ENCODE measurements around the gene FCHSD1.

The FCHSD1 gene

DNA sequence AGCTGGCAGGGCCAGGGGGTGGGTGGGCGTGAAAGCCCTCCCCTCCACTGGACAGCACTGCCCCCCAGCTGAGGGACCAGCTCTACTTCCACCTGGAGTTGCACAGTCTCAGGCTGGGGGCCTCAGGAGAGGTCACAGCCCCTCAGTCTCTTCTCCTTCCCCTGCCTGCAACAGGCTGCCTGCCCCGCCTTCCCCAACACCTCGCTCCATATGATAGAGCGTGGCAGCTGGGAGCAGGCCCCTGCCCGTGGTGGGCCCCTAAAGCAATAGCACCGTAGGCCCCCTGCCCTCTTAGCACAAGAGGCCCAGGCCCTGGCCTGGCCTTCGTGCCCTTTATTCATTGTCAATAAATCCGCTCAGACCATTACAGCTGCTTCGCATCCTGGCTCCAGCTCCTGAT, 10.5 kb downstream of the FCHSD1 start:
- Histone ChIP-seq H3K27ac (no peak overlapping the region), H3K27me3 (no peaks in the 10 kb centered on the region), H3K4me1 (peaks cover 24 to 79% (median 57%) of the 10 kb centered on the region in 10 experiments), H4K20me1 (peaks cover 3 to 67% (median 6%) of the 10 kb centered on the region in 11 experiments; a peak in 15 of 22 replicates), H3K9ac (no peak overlapping the region), H3K4me2 (peak overlapping the region in 2 of 11 experiments; percentile 8 to 22; a peak in 1 of 22 replicates), H3K4me3 (no peak overlapping the region), H3K9me3 (replicated peaks in 1 of 11) (no peaks in the 10 kb centered on the region), H3K36me3 (peaks cover 34 to 70% (median 54%) of the 10 kb centered on the region in 11 experiments)
- TF ChIP-seq Cebpa-rat (IDR thresholded peaks at IDR 0.05), result no peak

GRCh38 chr5:141640051-141640415, 11.2 kb downstream of the FCHSD1 start:
- H3K4me2 ChIP-seq, result peak overlapping the region in 4 of 11 experiments; percentile 8 to 96 (median 21); a peak in 4 of 22 replicates
- no peaks in the 10 kb centered on the region for H3K27me3 ChIP-seq
- no peaks in the 10 kb centered on the region for H3K9me3 ChIP-seq (replicated peaks in 1 of 11)
- no peak overlapping the region for H3K9ac ChIP-seq
- TF ChIP-seq Cebpa-rat (IDR thresholded peaks at IDR 0.05), result no peak
- peaks cover 8 to 65% (median 13%) of the 10 kb centered on the region in 11 experiments; a peak in 18 of 22 replicates for H4K20me1 ChIP-seq
- H3K36me3 ChIP-seq, result peaks cover 27 to 66% (median 48%) of the 10 kb centered on the region in 11 experiments
- no peak overlapping the region for H3K27ac ChIP-seq
- peaks cover 27 to 83% (median 62%) of the 10 kb centered on the region in 10 experiments for H3K4me1 ChIP-seq
- H3K4me3 ChIP-seq, result no peak overlapping the region

- TF ChIP-seq Cebpa-rat (IDR thresholded peaks at IDR 0.05), result no peak
- no peak overlapping the region for H3K27ac ChIP-seq
- H3K36me3 ChIP-seq, result peaks cover 22 to 66% (median 48%) of the 10 kb centered on the region in 11 experiments; a peak in 21 of 22 replicates
Observed at GRCh38 chr5:141639357-141640050, 11.7 kb downstream of the FCHSD1 start.

DNA sequence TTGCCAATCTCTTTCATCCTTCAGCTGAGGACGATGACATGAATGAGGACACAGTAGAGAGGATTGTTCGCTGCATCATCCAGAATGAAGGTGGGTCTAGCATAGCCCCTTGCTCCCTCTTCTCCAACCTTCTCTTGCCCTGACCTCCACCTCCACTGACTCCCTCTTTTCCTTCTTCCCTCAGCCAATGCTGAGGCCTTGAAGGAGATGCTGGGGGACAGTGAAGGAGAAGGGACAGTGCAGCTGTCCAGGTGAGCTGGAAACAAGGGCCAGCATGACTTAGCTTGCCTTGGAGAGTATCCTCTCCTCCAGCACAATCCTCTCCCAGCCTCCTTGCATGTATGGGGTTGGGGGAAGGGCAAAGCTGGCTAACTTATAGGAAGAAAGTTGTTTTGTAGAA, 12.4 kb downstream of the FCHSD1 start:
- peaks cover 15 to 68% (median 22%) of the 10 kb centered on the region in 11 experiments; a peak in 18 of 22 replicates for H4K20me1 ChIP-seq
- peak overlapping the region in 5 of 10 experiments; percentile 80 to 95 (median 88); a peak in 8 of 20 replicates for H3K4me3 ChIP-seq
- peak overlapping the region; percentile 90 to 99 (median 96) for H3K4me2 ChIP-seq

More at GRCh38 chr5:141639357-141640050, 11.7 kb downstream of the FCHSD1 start:
- Histone ChIP-seq H3K4me2 (peak overlapping the region in 5 of 11 experiments; percentile 30 to 98 (median 95); a peak in 5 of 22 replicates), H3K9ac (no peak overlapping the region), H3K27me3 (no peaks in the 10 kb centered on the region), H3K9me3 (replicated peaks in 1 of 11) (no peaks in the 10 kb centered on the region), H4K20me1 (peaks cover 13 to 66% (median 18%) of the 10 kb centered on the region in 11 experiments; a peak in 18 of 22 replicates), H3K4me1 (peaks cover 32 to 86% (median 67%) of the 10 kb centered on the region in 10 experiments), H3K4me3 (no peak overlapping the region)

DNA sequence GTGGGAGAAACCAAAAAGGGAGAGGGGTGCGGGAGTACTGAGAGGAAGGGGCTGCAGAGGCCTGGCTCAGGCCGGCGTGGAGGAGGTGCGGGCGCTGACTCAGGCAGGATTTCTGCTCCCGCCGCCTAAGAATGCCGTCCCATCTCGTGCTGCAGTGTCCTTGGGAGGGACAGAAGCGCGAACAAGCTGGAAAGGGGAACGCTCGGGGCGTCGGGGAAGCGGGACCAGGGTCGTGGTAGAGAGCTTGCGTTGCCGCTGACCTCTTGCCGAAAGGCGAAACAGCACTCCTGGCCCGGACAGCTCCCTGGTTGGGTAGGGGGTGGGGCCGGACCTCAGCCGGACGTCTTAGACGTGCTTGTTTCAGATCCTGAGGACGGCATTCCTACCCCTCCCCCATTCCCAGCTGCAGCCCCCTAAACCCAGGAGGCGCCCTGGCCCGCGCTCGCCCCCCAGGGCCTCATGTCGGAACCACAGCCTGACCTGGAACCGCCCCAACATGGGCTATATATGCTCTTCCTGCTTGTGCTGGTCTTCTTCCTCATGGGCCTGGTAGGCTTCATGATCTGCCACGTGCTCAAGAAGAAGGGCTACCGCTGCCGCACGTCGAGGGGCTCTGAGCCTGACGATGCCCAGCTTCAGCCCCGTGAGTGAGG, 13.3 kb downstream of the FCHSD1 start:
- no peak for TF ChIP-seq Cebpa-rat (IDR thresholded peaks at IDR 0.05)
- H3K9me3 ChIP-seq (replicated peaks in 1 of 11), result no peaks in the 10 kb centered on the region
- H3K4me2 ChIP-seq, result peak overlapping the region; percentile 90 to 99 (median 96)
- H3K36me3 ChIP-seq, result peaks cover 17 to 69% (median 41%) of the 10 kb centered on the region in 11 experiments
- peak overlapping the region; percentile 78 to 90 (median 85) for H3K9ac ChIP-seq
- peak overlapping the region in 10 of 11 experiments; percentile 73 to 83 (median 76); a peak in 20 of 22 replicates for H3K27ac ChIP-seq
- no peaks in the 10 kb centered on the region for H3K27me3 ChIP-seq
- H3K4me1 ChIP-seq, result peaks cover 38 to 85% (median 69%) of the 10 kb centered on the region in 10 experiments
- peak overlapping the region; percentile 74 to 95 (median 81) for H3K4me3 ChIP-seq
- H4K20me1 ChIP-seq, result peaks cover 15 to 70% (median 23%) of the 10 kb centered on the region in 11 experiments; a peak in 18 of 22 replicates

More for the DNA sequence above, 12.4 kb downstream of the FCHSD1 start:
- H3K4me1 ChIP-seq, result peaks cover 38 to 87% (median 73%) of the 10 kb centered on the region in 10 experiments
- no peaks in the 10 kb centered on the region for H3K27me3 ChIP-seq
- no peaks in the 10 kb centered on the region for H3K9me3 ChIP-seq (replicated peaks in 1 of 11)
- peak overlapping the region in 1 of 11 experiments; percentile 87; a peak in 1 of 22 replicates for H3K9ac ChIP-seq
- TF ChIP-seq Cebpa-rat (IDR thresholded peaks at IDR 0.05), result no peak
- H3K27ac ChIP-seq, result peak overlapping the region in 8 of 11 experiments; percentile 73 to 83 (median 77); a peak in 9 of 22 replicates
- peaks cover 15 to 66% (median 44%) of the 10 kb centered on the region in 11 experiments; a peak in 21 of 22 replicates for H3K36me3 ChIP-seq

DNA sequence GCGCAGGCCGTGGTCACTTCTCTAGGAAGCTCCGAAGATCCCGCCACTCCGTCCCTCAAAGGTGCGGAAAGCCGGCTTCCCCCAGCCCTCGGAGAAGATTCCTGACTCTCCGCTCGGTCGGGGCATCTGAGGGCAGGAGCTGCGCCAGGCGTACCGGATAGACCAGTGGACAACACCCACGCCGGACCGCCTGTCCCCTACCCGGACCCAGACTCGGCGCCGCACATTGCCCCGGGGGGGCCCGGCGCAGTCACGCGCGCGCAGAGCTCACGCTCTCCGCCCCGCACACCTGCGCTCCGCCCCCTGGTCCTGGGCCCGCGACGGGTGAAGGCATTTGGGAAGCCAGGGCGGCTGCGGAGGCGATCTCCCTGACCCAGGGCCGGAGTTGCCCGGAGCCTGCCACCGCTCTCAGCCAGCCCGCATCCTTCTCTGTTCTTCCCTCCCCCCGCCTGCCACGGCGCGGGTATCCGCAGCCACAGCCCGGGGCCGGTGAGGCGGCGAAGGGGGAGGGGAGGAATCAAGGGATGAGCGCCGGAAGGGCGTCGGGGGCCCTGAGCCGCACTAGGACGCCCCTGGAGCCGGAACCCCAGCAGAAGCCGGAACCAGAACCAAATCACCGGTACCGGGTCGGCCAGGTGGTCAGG, 14.0 kb downstream of the FCHSD1 start:
- no peak for TF ChIP-seq Cebpa-rat (IDR thresholded peaks at IDR 0.05)
- Histone ChIP-seq H3K9me3 (replicated peaks in 1 of 11) (no peaks in the 10 kb centered on the region), H3K4me1 (peaks cover 43 to 85% (median 67%) of the 10 kb centered on the region in 10 experiments), H3K4me3 (peak overlapping the region; percentile 74 to 95 (median 81)), H3K36me3 (peaks cover 24 to 69% (median 44%) of the 10 kb centered on the region in 11 experiments), H3K4me2 (peak overlapping the region; percentile 90 to 99 (median 96)), H4K20me1 (peaks cover 21 to 72% (median 29%) of the 10 kb centered on the region in 11 experiments; a peak in 19 of 22 replicates), H3K27me3 (no peaks in the 10 kb centered on the region), H3K9ac (peak overlapping the region; percentile 78 to 90 (median 85)), H3K27ac (peak overlapping the region in 10 of 11 experiments; percentile 73 to 83 (median 76); a peak in 20 of 22 replicates)

GRCh38 chr5:141636413-141637122, 14.7 kb downstream of the FCHSD1 start, which contains the start of the genes HDAC3 and RELL2:
HDAC3 (minus strand) TSS chr5:141636849; CDS start chr5:141636790, 59 bp downstream.
RELL2 (plus strand) TSS chr5:141636997; CDS start chr5:141638226, 1,229 bp downstream.
- Histone ChIP-seq H3K27me3 (no peaks in the 10 kb centered on the region), H3K36me3 (peaks cover 29 to 69% (median 48%) of the 10 kb centered on the region in 11 experiments), H3K9ac (peak within 1 kb of the TSS; percentile 78 to 90 (median 85)), H3K27ac (peak within 1 kb of the TSS; percentile 57 to 83 (median 76); a peak in 21 of 22 replicates), H3K9me3 (replicated peaks in 1 of 11) (no peaks in the 10 kb centered on the region), H3K4me3 (peak within 1 kb of the TSS; percentile 74 to 95 (median 81)), H3K4me2 (peak within 1 kb of the TSS; percentile 92 to 99 (median 98)), H4K20me1 (peaks cover 22 to 77% (median 35%) of the 10 kb centered on the region in 11 experiments; a peak in 19 of 22 replicates), H3K4me1 (peaks cover 47 to 83% (median 62%) of the 10 kb centered on the region in 10 experiments)
- TF ChIP-seq Cebpa-rat (IDR thresholded peaks at IDR 0.05), result no peak

DNA sequence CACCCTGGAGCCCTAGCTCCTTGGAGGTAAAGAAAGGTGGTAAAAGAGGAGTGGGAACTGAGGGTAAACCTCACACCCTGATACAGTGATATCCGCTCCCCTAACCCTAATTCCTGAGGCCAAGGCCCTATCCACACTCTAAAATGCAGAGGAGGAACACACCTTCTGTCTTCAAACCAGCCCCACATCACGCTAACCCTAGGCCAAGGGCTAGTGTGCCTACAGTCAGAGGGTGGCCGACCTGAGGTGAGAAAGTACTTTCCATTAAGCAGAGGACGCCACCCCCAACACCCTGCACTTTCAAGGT, 15.2 kb downstream of the FCHSD1 start:
- Histone ChIP-seq H3K4me2 (peak overlapping the region; percentile 92 to 99 (median 98)), H3K9ac (peak overlapping the region; percentile 78 to 90 (median 85)), H3K9me3 (replicated peaks in 1 of 11) (no peaks in the 10 kb centered on the region), H3K4me1 (peaks cover 47 to 78% (median 60%) of the 10 kb centered on the region in 10 experiments), H3K4me3 (peak overlapping the region; percentile 74 to 95 (median 81)), H3K27ac (peak overlapping the region; percentile 57 to 83 (median 76); a peak in 21 of 22 replicates), H4K20me1 (peaks cover 22 to 72% (median 39%) of the 10 kb centered on the region in 11 experiments; a peak in 20 of 22 replicates), H3K36me3 (peaks cover 31 to 69% (median 49%) of the 10 kb centered on the region in 11 experiments), H3K27me3 (no peaks in the 10 kb centered on the region)
- no peak for TF ChIP-seq Cebpa-rat (IDR thresholded peaks at IDR 0.05)
